HG03571 (cell line): ENCODE results near the gene ABO.
"Not testable (repeated sequence)": the region's sequence is repeated elsewhere in the genome, so short reads cannot be mapped to it uniquely, and the experiment has no call there.

Source experiments
- ATAC-seq: cut with Tn5 transposase; IDR thresholded peaks from one replicate; pipeline ENCODE4 v1.9.1; 2021; ENCODE audit not compliant: unreplicated experiment

Gene ABO

GRCh38 chr9:133205996-133206931 is 68.7 kb downstream of the ABO start:
- no peak for ATAC-seq

GRCh38 chr9:133205481-133205887 is 69.5 kb downstream of the ABO start:
- not testable (repeated sequence) for ATAC-seq
